GM18517 (cell line): ENCODE results near the gene FBXL7.

ENCODE experiments used
- ATAC-seq: cut with Tn5 transposase; IDR thresholded peaks from one replicate; pipeline ENCODE4 v1.9.1; 2021; ENCODE audit warnings: mild to moderate bottlenecking, moderate library complexity; ENCODE audit not compliant: unreplicated experiment

FBXL7 gene

DNA sequence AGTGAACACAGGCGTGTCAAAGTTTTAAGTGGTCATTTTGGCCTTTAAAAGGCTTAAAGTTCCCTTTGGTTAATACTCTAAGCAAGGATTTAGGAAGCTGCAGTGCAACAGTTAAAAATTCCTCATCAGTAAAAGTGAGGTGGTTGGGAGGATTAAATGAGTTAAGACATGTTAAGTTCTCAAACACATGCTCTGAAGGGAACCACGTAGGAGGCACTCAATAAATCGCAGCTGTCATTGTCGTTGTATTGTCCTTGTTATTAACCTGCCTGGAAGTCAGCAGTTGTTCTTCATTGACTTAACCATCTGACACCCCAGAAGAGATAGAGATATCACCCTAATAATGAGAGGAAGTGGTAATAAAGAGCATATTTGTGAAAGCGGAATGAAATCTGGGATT is 432.1 kb downstream of the FBXL7 start:
- ATAC-seq: no peak

DNA sequence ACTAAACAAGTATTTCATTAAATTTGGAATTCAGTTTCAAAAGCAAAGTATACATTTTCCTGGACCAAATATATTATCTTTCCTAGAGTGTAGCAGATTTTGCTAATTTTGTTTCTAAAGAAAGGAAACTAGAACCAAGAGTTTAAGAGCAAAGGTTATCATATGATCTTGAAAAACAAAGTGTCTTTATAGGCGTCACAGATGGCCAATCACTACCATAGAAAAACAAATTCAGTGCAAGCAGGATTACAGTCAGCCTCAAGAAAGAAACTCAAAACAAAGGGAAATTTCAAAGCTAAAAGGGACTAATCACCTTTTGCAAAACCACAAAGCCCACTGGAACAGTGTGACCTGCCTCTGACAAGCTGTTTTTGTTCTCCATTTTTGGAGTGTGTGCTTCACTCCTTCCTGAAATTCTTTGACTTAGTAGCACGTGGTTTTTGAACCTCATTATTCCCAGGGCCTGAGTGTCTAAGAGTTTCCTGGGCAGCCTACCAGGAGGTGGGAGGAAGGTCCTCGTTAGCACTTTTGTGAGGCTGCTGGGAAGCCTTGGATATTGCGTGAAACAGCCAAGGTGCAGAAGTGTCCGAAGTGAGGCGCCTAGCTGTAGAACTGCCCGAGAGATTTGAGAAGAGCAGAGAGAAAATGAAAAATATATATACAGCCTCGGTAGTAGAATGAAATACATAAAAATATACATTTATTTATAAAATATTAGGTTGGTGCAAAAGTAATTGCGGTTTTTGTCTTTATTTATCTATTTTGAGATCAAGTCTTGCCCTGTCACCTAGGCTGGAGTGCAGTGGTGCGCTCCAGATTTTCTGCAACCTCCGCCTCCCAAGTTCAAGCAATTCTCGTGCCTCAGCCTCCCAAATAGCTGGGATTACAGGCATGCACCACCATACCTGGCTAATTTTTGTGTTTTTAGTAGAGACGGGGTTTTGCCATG is 433.6 kb downstream of the FBXL7 start:
- ATAC-seq: no peak

DNA sequence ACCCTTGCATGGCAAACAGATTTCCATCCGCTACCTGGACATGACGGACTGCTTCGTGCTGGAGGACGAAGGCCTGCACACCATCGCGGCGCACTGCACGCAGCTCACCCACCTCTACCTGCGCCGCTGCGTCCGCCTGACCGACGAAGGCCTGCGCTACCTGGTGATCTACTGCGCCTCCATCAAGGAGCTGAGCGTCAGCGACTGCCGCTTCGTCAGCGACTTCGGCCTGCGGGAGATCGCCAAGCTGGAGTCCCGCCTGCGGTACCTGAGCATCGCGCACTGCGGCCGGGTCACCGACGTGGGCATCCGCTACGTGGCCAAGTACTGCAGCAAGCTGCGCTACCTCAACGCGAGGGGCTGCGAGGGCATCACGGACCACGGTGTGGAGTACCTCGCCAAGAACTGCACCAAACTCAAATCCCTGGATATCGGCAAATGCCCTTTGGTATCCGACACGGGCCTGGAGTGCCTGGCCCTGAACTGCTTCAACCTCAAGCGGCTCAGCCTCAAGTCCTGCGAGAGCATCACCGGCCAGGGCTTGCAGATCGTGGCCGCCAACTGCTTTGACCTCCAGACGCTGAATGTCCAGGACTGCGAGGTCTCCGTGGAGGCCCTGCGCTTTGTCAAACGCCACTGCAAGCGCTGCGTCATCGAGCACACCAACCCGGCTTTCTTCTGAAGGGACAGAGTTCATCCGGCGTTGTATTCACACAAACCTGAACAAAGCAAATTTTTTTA is 436.7 kb downstream of the FBXL7 start:
- ATAC-seq: no peak

DNA sequence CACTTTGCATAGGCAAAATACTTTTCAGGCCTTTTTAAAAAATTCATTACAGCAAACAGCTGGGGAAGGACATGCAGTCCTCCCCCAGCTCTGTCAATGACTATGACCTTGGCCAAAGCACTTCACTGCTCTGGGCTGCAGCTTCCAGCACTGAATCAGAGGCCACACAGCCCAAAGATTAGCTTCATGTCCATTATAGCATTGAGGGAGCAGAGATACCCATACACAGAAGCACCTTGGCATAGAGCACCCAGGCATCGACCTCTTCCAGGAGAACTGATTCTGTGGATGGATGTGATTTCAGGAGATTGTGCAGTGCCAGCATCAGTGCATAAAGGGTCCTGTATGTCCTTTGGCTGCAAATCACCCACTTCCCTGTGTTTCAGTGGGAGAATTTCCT is 437.7 kb downstream of the FBXL7 start:
- no peak for ATAC-seq

DNA sequence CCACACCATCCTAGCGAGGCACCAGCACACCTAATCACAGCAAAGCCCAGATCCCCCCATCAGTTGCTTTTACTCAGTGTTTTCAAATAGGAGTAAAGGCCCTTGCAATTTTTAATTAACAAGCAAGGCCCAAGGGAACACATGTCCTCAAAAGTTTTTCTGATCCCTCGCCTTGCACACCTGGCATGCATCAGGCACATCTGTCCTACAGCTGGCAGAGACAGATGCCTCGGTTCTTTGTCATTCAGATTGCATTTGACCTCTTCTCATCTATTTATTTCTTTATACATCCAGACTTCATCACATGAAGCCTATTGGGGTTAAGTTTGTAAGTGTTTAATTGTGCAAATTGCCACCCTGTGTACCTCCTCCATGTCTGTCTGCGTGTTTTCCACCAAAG is 438.2 kb downstream of the FBXL7 start:
- no peak for ATAC-seq

DNA sequence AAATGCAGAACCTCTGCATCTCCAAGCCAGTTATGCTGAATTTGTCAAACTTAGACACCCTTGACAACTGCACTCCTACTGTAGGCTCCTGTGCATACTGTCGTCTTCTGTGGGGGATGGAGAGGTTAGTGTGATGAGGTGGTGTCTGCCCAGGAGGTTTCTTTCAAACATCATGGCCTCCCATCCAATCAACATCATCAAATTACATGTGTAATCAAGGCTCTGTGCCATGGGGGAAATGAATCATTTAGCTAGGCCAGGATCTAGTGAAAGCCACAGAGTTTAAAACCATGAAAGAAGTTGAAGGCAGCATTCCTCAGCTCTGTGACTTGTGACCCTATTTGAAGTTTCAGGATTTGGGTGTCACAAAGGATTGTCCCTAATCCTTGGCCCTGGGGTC is 439.0 kb downstream of the FBXL7 start:
- no peak for ATAC-seq

DNA sequence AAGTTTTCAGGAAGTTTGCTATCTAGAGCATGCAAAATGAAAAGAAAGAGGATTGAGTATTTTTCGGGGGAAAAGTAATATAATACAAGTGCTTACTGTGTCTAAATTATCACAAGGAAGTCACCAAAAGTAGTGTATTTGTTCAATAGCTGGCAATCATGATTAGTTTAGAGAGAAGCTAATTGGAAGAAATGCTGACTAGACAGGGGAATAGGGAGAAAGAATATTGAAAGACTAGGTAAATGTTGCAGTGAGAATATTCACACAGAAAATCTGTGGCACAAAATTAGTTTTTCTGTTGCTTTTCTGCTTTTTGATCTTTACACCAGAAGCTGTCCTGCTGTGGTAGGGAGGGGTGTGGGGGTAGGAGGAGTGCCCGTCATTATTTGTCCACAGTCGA is 440.9 kb downstream of the FBXL7 start:
- no peak for ATAC-seq

DNA sequence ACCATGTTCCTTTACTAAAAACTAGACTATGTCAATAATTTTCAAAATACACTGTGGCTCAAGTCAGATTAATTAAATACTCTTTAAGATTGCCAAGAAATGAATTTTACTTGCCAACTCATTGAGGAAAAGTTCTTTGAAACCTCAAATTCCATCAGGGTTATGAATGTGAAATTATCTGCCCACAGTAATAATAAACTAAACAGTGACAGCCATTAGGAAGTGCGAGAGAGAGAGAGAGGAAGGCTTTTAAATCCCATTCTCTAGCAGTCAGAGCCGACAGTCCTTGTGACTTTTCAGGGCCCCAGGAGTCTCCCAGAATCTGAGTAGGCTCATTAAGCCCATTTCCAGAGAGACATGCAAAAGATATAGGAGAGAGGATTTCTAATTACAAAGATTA is 443.5 kb downstream of the FBXL7 start:
- no peak for ATAC-seq

DNA sequence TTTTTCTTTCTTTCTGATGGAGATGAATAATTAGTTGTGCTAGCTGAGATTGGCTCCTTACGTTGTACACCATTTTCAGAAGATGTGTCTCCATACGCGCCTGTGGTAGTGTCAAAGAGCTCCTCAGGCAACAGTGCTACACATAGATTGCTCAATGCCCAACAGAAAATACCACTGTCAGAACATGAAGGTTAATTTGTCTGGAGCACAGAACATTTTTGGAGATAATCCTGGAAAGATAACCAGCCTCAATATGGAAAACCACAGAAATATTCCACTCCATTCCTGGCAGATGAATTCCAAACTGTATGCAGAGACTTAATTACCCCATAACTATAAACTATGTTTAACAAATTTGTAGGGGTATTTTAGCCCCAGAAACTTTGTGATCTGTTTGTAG is 446.0 kb downstream of the FBXL7 start:
- no peak for ATAC-seq

DNA sequence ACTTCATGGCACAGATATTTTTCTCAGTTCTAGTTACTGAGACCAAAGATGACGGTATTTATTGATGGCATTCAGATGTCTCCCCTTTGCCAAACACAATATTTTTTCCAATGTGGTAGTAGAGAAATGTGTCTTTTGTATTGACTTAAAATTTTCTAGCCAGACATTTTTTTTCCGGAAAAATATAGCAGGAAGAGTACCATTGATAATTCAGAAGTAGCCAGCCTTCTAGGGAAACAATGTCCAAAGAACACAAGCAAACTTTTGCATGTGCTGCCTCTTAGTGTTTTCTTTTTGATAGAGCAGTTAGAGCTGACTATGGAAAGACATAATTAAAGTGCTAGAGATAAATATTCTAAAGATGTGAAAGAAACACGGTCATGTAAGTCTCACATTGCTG is 448.2 kb downstream of the FBXL7 start:
- ATAC-seq: no peak

DNA sequence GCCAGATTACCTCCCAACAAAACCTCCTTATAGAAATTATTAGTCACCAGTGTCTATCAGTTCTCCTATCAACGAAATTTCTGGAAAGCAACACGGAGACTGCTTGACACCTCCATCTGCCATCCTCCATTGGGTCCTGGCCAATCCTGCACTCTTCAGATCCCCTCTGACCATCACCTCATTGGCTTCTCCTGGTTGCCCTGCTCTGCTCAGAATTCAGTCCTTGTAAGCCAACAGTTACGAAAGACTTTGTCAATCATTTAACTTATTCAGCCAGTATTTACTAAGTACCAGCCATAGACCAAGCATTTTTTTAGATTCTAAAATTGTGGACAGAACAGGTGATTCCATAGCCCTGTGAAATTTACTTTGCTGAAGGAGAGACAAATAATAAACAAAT is 451.1 kb downstream of the FBXL7 start:
- ATAC-seq: no peak

DNA sequence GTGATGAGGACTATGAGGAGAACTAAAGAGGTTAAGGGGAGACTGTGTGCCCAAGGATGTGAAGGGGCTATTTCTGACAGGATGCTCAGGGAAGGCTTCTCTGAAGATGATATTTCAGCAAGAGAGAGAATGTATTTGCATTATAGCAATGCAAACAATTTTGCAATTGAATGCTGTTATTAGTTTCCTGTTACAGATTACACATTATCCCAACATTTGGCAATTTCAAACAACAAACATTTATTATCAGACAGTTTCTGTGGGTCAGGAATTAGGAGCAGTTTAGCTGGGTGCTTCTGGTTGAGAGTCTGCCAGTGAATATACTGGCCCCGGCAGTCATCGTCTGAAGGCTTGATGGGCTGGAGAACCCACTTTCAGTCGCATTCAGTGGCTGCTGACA is 451.6 kb downstream of the FBXL7 start:
- ATAC-seq: no peak

DNA sequence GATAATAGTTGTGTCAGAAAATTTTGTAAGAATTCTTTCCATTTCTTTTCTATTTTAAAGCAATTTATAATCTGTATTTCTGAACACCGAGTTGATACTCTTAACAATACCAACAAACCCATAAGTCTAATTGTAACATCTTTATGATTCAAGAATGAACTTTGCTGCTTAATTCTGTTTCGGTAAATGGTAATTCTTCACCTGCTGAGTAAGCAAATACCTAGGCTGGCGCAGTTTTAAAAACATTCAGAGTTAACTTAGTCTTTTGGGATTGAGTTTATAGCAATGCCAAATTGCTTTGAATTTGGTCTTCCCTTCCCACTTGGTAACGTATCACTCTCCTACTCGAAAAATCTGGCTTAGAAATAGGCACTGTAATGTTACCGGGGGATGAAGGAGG is 456.6 kb downstream of the FBXL7 start:
- no peak for ATAC-seq

DNA sequence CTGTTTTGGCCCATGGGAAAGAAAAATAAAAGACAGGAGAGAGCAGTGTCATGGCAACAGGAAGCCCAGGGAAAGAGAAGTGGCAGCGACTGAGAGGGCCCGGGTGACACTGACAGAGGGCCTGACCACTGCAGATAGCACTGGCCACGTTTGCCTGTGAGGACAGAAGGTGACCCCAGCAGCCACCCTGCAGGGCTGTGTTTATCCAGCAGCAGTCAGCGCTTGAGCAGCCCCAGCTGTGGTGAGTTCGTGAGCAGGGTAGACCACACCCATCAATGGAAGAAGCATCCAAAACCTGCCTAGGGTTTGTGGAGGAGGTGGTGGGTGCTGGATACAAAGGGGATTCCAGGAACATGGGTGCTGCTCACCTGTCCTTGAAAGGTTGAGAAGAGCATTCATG is 457.1 kb downstream of the FBXL7 start:
- no peak for ATAC-seq

DNA sequence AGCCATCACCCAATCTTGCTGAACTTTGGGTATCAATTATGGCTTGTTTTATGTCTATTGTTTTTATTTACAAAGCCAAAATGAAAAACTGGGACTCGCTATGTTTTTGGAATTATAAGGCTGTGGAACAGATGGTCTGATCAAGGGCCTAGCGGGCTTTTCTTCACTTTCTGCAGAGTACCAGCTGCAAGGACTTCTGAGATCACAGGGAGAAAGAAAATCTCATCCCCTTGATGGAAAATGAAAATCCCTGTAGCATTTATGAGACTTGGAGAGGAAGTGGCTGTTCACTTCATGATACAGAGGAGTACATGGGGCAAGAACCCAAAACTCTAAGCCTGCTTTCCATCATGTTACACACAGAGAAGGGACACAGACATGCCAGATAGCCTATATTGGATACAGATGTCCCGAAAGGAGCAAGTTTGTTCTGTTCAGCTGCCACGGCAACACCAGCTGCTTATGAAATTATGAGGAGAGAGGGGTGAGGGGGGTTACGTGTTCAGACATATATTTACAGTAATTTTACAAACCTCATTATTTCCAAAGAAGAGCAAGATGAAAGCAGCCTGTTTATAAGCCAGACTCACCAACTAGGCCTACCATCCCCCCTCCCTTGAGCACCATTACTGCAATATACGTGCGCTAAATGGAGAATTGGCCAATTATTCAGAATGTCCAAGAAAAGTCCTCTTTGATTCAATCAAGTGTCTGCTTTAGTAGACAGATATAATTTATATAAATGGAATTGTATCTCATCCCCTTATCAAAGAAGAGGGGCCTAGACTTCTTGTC is 459.6 kb downstream of the FBXL7 start:
- no peak for ATAC-seq

DNA sequence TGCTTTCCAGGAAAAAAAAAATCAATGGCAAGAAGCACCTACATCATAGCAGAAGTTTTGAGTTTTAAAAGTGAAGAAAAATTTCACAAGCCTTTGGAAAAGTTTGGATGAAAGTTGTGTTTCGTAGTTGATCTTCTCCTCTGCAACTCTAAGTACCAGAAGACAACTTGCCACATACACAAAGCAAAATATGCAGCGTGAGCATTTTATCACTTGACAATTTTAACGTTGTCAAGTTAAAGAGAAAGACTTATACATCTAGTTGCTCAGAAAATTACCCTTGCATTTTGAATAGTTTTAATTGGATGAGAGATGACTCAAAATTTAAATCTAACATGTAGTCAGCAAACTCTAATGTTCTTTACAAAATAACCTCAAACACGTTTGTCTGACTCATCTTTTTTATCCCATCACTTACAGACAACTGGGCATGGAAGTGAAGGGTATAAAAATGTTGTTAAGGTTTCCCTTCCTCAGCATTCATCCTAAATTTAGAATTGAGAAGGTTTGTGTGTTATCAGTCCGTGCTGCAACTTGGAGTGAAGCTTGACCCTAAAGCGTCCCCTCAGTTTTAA is 466.2 kb downstream of the FBXL7 start:
- no peak for ATAC-seq

DNA sequence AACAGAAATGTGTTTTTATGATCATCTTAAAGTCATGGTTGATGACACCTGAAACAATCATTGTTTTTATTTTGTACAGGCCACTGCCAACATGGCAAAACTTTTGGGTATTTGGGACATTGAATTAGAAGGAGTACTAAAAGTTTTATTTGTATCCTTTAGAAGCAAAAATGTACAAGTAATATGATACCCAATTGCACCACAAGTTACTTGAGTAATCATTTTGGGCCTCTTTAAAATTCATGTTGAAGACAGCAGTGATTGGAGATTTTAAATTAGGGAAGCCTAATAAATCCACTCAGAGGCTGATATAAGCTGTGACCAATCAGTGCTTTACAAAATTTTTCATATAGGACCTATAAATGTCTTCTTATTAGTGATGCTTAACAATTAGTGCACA is 466.7 kb downstream of the FBXL7 start:
- no peak for ATAC-seq

DNA sequence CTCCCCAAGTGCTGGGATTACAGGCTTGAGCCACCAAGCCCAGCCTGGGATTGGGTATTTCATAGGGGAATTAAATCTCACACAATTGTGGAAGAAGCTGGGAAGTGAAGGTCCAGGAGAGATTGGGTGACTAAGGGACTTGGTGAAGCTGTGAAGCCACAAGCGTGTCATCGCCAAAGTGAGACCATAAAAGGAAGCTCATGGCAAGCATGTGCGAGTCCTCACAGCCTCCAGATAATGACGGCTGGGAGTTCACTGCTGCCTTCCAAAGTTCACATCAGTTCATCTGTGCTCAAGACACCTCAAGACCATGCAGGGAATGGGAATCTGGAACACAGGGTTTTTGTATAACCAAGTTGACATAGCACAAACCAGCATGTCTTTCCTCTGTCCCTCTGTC is 469.0 kb downstream of the FBXL7 start:
- no peak for ATAC-seq

DNA sequence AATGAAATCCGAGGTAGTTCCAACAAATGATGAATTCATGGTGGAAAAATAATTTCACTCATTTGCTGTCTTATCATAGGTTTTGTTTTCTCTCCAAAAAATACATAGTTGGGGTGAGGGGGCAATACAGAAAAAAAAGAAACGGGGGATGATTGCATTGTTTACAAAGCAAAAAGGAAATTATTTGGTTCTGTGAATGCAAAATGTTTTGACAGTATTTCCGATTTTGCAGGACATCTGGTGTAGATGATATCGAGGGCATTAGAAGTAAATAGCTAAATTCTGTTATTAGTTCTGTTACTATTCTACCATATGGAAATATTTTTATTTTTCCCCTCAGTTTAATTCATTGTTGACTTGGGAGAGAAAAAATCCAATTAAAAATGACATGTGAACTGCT is 477.9 kb downstream of the FBXL7 start:
- ATAC-seq: no peak

DNA sequence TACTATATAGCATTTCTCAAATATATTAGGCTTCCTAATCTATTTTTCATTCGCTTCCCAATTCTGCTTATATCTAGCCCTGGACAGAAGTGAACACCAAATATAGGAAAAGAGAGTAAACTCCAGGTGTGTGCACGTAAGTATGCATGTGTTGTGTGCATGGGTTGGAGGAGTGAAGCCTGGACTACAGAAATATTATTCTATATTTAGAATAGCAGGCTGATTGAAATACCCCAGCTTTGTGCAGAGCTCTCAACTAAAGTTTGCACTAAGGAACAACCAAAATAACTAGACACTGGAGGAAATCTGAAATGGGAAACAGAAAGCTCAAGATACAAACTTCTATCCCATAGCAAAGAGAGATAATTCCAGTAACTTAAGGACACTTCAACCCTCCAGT is 480.9 kb downstream of the FBXL7 start:
- no peak for ATAC-seq

DNA sequence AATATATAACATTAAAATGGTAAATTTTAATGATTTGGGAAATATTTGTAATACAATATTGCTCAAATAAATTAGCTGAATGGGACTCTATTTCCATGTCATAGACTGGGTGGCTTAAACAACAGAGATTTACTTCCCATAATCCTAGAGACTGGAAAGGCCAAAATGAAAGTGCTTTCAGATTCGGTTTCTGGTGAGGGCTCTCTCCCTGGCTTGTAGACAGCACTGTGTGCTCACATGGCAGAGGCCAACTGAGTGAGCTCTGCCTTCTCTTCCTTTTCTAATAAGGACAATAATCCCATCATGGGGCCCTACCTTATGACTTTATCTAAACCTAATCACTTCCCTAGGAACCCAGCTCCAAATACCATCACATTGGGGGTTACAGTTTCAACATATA is 483.4 kb downstream of the FBXL7 start:
- no peak for ATAC-seq
